ENCODE measurements around the gene CASK.

CASK gene

GRCh38 chrX:41912923-41913322 is 10.4 kb downstream of the CASK start:
- TF ChIP-seq CTCF (IDR thresholded peaks at IDR 0.05), result no peak
- H3K9me3 ChIP-seq, result no peaks in the 10 kb centered on the region
- H3K4me3 ChIP-seq (ENCODE audit: low read depth in 1 of 2, low read length in 1 of 2), result no peak overlapping the region
- peaks cover 5% of the 10 kb centered on the region for H3K27me3 ChIP-seq
- H3K4me1 ChIP-seq (ENCODE audit: control insufficient read depth in 1 of 2, insufficient read depth in 1 of 2, low read depth in 1 of 2, low read length in 1 of 2), result peaks cover 0 to 4% of the 10 kb centered on the region in 2 experiments
- H3K36me3 ChIP-seq, result no peaks in the 10 kb centered on the region
- no peak overlapping the region for H3K27ac ChIP-seq

GRCh38 chrX:41909068-41909467 is 14.3 kb downstream of the CASK start:
- Histone ChIP-seq H3K9me3 (no peaks in the 10 kb centered on the region), H3K4me3 (ENCODE audit: low read depth in 1 of 2, low read length in 1 of 2) (no peak overlapping the region), H3K27me3 (no peaks in the 10 kb centered on the region), H3K27ac (no peak overlapping the region), H3K4me1 (ENCODE audit: control insufficient read depth in 1 of 2, insufficient read depth in 1 of 2, low read depth in 1 of 2, low read length in 1 of 2) (peaks cover 0 to 4% of the 10 kb centered on the region in 2 experiments), H3K36me3 (no peaks in the 10 kb centered on the region)
- no peak for TF ChIP-seq CTCF (IDR thresholded peaks at IDR 0.05)

DNA sequence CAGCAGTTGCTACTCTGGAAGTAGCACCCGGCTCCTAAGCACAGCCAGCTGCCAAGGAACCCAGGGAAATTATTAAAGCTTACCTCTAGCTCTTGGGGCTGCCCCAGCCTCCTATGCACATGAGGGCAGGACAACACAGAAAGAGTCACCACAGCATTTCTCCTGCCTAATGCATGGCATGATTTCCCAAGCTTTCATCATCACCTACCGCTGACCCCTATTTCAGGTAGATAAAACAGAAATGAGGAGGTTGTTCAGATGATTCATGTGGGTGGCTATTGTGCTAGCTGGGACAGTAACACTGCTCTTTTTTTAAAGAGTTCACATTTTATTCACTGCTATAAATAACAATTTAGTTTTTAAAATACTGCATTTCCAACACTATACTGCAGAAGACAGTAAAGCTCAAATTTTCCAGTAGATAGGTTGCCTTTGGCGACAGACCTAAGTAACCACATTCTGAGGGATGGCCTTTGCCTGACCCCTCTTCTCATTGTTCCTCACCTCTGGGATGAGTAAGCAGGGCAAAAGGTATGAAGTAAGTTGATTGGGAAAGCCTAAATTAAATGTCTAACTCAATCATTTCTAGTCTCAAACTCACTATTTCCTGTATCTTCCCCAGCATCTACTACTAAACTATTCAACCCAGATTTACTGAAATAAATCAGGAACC is 16.7 kb downstream of the CASK start:
- H3K4me1 ChIP-seq (ENCODE audit: control insufficient read depth in 1 of 2, insufficient read depth in 1 of 2, low read depth in 1 of 2, low read length in 1 of 2), result peaks cover 0 to 4% of the 10 kb centered on the region in 2 experiments
- no peak overlapping the region for H3K4me3 ChIP-seq (ENCODE audit: low read depth in 1 of 2, low read length in 1 of 2)
- no peak overlapping the region for H3K27ac ChIP-seq
- H3K27me3 ChIP-seq, result no peaks in the 10 kb centered on the region
- no peak for TF ChIP-seq CTCF (IDR thresholded peaks at IDR 0.05)
- H3K36me3 ChIP-seq, result no peaks in the 10 kb centered on the region
- no peaks in the 10 kb centered on the region for H3K9me3 ChIP-seq

DNA sequence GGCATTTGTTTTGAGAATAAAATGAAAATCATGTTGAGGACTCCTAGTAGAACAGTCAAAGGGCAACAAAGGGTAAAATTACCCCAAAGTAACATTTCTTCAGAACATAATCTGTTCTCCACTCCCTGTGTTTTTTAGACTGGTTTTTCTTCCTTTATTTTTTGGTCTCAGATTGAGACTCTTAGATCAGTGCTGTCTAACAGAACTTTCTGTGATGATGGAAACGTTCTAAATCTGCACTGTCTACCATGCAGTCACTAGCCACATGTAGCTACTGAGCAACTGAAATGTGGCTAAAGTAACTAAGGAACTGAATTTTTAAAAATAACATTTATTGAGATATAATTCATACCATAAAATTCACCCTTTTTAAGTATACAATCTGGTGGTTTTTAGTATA is 19.8 kb downstream of the CASK start:
- H3K27me3 ChIP-seq, result no peaks in the 10 kb centered on the region
- H3K36me3 ChIP-seq, result no peaks in the 10 kb centered on the region
- H3K9me3 ChIP-seq, result no peaks in the 10 kb centered on the region
- no peak overlapping the region for H3K4me3 ChIP-seq (ENCODE audit: low read depth in 1 of 2, low read length in 1 of 2)
- TF ChIP-seq CTCF (IDR thresholded peaks at IDR 0.05), result no peak
- H3K4me1 ChIP-seq (ENCODE audit: control insufficient read depth in 1 of 2, insufficient read depth in 1 of 2, low read depth in 1 of 2, low read length in 1 of 2), result no peaks in the 10 kb centered on the region
- no peak overlapping the region for H3K27ac ChIP-seq

- Histone ChIP-seq H3K9me3 (no peaks in the 10 kb centered on the region), H3K27me3 (no peaks in the 10 kb centered on the region)
- TF ChIP-seq CTCF (IDR thresholded peaks at IDR 0.05), result no peak
These were observed 23.0 kb downstream of the CASK start for GRCh38 chrX:41900321-41900720.

More at GRCh38 chrX:41900321-41900720, 23.0 kb downstream of the CASK start:
- no peaks in the 10 kb centered on the region for H3K4me1 ChIP-seq (ENCODE audit: control insufficient read depth in 1 of 2, insufficient read depth in 1 of 2, low read depth in 1 of 2, low read length in 1 of 2)
- H3K36me3 ChIP-seq, result no peaks in the 10 kb centered on the region
- H3K27ac ChIP-seq, result no peak overlapping the region
- no peak overlapping the region for H3K4me3 ChIP-seq (ENCODE audit: low read depth in 1 of 2, low read length in 1 of 2)

All from neutrophil (primary cell).